ENCODE results near the gene ATP5PO.

ATP5PO gene

DNA sequence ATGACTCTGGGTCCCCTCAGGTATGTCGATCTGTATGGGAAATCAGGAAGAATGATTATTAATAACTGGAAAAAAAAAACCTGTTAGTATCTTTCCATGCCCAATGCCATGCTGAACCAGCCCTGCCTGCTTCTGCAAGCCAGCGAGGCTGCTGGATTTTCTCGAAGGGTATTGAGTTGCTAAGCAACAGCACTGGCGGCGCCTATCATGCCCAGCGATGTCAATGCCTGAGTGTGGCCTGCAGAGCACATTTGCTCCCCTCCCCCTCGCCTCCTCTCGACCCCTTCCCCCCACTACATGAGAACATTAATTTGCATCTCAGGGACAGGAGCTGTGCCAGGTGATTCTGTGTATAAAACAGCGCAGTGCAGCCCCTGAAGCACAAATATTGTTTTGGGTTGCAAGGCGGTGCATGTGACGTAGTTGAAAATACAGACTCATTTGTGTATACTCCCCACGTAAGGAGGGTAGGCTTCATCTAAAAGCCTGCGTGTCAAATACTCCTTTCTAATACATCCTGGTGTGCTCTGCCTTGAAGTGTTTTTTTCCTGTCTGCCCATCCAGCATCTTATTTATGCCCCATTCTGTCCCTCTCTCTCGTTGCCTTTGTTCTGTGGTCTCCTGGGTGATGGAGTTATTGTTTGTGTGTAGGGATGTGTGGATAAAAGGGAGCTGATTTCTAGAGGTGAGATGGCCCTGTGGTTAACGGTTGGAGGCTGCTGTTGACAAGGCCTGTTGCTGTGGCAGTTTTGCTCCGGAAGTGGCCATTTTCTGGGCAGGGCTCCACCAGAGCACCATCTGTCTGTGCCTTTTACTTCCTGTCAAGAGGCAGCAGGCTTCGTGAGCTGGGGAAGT, 32.7 kb upstream of the ATP5PO start:
- TF ChIP-seq GATA1 (IDR thresholded peaks at IDR 0.05; ENCODE audit: low read depth, low read length) = no peak
- no peak for TF ChIP-seq POLR2A (IDR thresholded peaks at IDR 0.05; ENCODE audit: low read length)
- peak; percentile 19 to 29 for DNase-seq

DNA sequence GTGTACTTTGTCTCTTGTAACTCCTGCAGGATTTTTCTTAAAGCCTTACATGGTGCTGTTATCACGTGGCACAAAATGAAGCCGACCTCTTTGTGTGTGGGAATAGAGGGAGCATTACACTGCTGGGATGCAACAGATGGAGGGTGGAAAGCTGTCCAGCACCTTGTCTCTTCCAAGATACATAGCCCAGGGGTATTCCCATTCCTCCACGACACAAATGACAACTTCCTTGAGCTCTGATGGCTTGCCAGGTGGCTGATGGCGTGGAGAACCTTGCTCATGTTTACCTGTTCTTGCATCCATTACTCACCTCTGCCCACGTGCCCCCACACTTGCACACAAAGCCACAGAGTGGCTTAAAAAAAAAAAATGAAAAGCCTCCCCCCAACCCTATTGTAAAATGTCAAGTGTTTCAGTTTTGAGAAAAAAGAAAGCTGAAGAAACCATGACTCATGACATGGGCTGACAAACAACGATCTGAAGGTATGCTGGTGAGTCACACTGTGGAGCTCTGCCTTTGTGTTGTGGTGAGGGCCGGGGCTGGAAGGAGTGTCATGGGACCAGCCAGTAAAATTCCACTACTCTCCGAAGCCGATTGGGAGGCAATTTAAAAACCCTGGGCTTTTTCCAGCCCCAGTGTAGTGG, 32.0 kb upstream of the ATP5PO start:
- peak; percentile 42 to 45 for DNase-seq
- no peak for TF ChIP-seq GATA1 (IDR thresholded peaks at IDR 0.05; ENCODE audit: low read depth, low read length)
- no peak for TF ChIP-seq POLR2A (IDR thresholded peaks at IDR 0.05; ENCODE audit: low read length)

GRCh38 chr21:33945652-33946270, 30.2 kb upstream of the ATP5PO start:
- peak; percentile 41 to 67 for DNase-seq
- TF ChIP-seq POLR2A (IDR thresholded peaks at IDR 0.05; ENCODE audit: low read length) (no peak), GATA1 (IDR thresholded peaks at IDR 0.05; ENCODE audit: low read depth, low read length) (no peak)

DNA sequence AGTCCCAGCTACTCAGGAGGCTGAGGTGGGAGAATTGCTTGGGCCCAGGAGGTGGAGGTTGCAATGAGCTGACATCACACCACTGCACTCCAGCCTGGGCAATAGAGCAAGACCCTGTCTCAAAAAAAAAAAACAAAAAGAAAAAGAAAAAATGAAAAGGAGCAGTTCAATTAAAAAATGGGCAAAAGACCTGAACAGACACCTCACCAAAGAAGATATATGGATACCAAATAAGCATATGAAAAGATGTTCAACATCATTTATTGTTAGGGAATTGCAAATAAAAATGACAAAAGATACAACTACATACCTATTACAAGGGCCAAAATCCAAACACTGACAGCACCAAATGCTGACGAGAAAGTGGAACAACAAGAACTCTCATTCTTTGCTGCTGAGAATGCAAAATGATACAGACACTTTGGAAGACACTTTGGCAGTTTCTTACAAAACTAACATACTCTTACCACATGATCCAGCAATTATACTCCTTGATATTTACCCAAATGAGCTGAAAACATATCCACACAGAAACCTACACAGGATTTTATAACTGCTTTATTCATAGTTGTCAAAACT, 28.7 kb upstream of the ATP5PO start:
- no peak for DNase-seq
- TF ChIP-seq POLR2A (IDR thresholded peaks at IDR 0.05; ENCODE audit: low read length) = no peak
- TF ChIP-seq GATA1 (IDR thresholded peaks at IDR 0.05; ENCODE audit: low read depth, low read length) = no peak

- no peak for DNase-seq
Measured at GRCh38 chr21:33943293-33943692, 27.7 kb upstream of the ATP5PO start.

GRCh38 chr21:33942426-33942825, 26.8 kb upstream of the ATP5PO start:
- DNase-seq = no peak
- TF ChIP-seq GATA1 (IDR thresholded peaks at IDR 0.05; ENCODE audit: low read depth, low read length) (no peak), POLR2A (IDR thresholded peaks at IDR 0.05; ENCODE audit: low read length) (no peak)

More at GRCh38 chr21:33943293-33943692, 27.7 kb upstream of the ATP5PO start:
- TF ChIP-seq GATA1 (IDR thresholded peaks at IDR 0.05; ENCODE audit: low read depth, low read length) = no peak
- TF ChIP-seq POLR2A (IDR thresholded peaks at IDR 0.05; ENCODE audit: low read length) = no peak

GRCh38 chr21:33940881-33941245, 25.3 kb upstream of the ATP5PO start:
- TF ChIP-seq POLR2A (IDR thresholded peaks at IDR 0.05; ENCODE audit: low read length) = no peak
- no peak for TF ChIP-seq GATA1 (IDR thresholded peaks at IDR 0.05; ENCODE audit: low read depth, low read length)
- DNase-seq = no peak

- DNase-seq = no peak
- no peak for TF ChIP-seq POLR2A (IDR thresholded peaks at IDR 0.05; ENCODE audit: low read length)
Measured at GRCh38 chr21:33940164-33940880, 24.7 kb upstream of the ATP5PO start.

DNA sequence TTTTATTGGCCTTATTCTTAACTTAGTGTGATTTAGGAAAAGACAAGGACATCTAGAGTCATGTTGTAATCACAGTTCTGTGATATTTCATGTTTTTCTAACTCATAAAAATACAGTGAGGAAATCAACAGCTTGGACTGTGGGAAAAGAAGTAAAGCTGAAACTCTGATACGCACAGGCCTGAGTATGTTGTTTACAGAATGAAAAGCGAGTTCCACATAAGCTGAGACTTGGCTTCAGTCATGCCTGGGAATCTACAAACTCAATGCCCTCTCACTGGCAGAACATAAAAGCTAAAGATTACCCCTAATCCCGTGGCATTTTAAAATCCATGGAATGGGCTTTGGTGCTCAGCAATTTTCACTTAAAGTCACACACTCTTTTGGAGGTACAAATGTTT, 23.6 kb upstream of the ATP5PO start:
- no peak for DNase-seq
- TF ChIP-seq GATA1 (IDR thresholded peaks at IDR 0.05; ENCODE audit: low read depth, low read length) (no peak), POLR2A (IDR thresholded peaks at IDR 0.05; ENCODE audit: low read length) (no peak)

GRCh38 chr21:33938381-33938780, 22.8 kb upstream of the ATP5PO start:
- DNase-seq = no peak
- TF ChIP-seq POLR2A (IDR thresholded peaks at IDR 0.05; ENCODE audit: low read length) = no peak
- TF ChIP-seq GATA1 (IDR thresholded peaks at IDR 0.05; ENCODE audit: low read depth, low read length) = no peak

DNA sequence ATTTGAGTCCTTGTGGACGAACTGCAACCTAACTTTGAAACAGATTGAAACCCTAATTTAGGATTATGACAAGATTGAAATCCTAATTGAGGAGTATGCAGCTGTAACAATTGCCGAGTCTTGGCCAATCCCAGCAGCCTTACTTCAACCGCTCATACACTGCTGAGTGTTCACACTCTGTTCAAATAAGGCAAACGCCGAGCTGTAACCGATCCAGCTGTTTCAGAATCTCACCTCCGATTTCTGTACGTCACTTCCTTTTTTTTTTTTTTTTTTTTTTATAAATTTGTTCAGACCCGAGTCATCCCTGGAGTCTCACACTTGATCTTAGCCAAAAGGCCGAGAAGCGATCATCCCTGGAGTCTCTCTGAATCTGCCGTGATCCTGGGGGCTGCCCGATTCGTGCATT, 22.3 kb upstream of the ATP5PO start:
- no peak for TF ChIP-seq POLR2A (IDR thresholded peaks at IDR 0.05; ENCODE audit: low read length)
- no peak for DNase-seq

GRCh38 chr21:33937146-33937545, 21.5 kb upstream of the ATP5PO start:
- DNase-seq = no peak
- TF ChIP-seq GATA1 (IDR thresholded peaks at IDR 0.05; ENCODE audit: low read depth, low read length) = no peak
- TF ChIP-seq POLR2A (IDR thresholded peaks at IDR 0.05; ENCODE audit: low read length) = no peak

GRCh38 chr21:33936301-33937038, 20.9 kb upstream of the ATP5PO start:
- DNase-seq = no peak
- no peak for TF ChIP-seq GATA1 (IDR thresholded peaks at IDR 0.05; ENCODE audit: low read depth, low read length)
- TF ChIP-seq POLR2A (IDR thresholded peaks at IDR 0.05; ENCODE audit: low read length) = no peak
